ENCODE results near the gene ANKRD16. TPM values are rescaled to one million over a fixed set of nuclear protein-coding genes. Genes with fewer than 3 reads are reported as not detected.

The ANKRD16 gene
- total and polyA plus RNA-seq, 2 experiments from 2014 or later, result 6.4 to 16.1 TPM

DNA sequence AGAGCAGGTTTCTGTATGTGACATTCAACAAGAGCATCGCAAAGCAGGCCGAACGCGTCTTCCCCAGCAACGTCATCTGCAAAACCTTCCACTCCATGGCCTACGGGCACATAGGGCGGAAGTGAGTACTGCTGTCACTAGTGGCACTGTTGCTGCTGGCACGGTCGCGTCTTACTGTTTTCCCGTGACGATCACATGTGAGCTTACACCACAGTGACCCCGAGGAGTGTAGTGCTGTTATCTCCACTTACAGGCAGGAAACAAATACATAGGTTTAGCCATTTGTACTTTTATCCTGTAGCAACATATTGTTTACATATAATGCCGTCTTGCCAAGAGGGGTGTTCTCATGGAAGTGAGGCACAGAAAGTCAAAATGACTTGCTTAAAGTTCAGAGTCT, 25.8 kb upstream of the ANKRD16 start:
- Mint-ChIP-seq H3K4me3 (no peak overlapping the region), H3K27me3 (ENCODE audit: insufficient read depth, low read depth, poor library complexity) (peaks cover 4% of the 10 kb centered on the region), H3K4me1 (no peaks in the 10 kb centered on the region), H3K27ac (no peak overlapping the region), H3K9me3 (no peaks in the 10 kb centered on the region), H3K36me3 (ENCODE audit: low read depth) (peaks cover 79% of the 10 kb centered on the region)
- Histone ChIP-seq H3F3A (replicated peaks; ENCODE audit: low read depth) (no peaks in the 10 kb centered on the region), H3K27me3 (ENCODE audit: insufficient read depth) (no peaks in the 10 kb centered on the region), H3K27ac (ENCODE audit: low read depth) (no peak overlapping the region), H3K4me3 (no peak overlapping the region), H4K20me1 (replicated peaks; ENCODE audit: insufficient read depth) (peaks cover 8% of the 10 kb centered on the region; the same call in 1 of the 2 replicates), H3K36me3 (ENCODE audit: insufficient read depth) (peaks cover 53% of the 10 kb centered on the region), H3K4me2 (no peak overlapping the region), H3K4me1 (ENCODE audit: insufficient read depth) (no peaks in the 10 kb centered on the region), H3K9me2 (ENCODE audit: insufficient read depth) (no peaks in the 10 kb centered on the region), H3K79me2 (replicated peaks; ENCODE audit: insufficient read depth) (no peaks in the 10 kb centered on the region), H2AFZ (no peak overlapping the region)
- DNase-seq (ENCODE audit: low spot score) (no peak), ATAC-seq (no peak)
- TF ChIP-seq ZNF331 (CRISPR knock-in tag; IDR thresholded peaks at IDR 0.05; ENCODE audit: low read depth) (no peak), CREB1 (CRISPR knock-in tag; IDR thresholded peaks at IDR 0.05; ENCODE audit: low read depth) (no peak), POLR2AphosphoS5 (IDR thresholded peaks at IDR 0.05; ENCODE audit: low read depth) (no peak), EZH2phosphoT487 (IDR thresholded peaks at IDR 0.05; ENCODE audit: unreplicated experiment) (no peak), EZH2 (IDR thresholded peaks at IDR 0.05; ENCODE audit: low read depth, unreplicated experiment) (no peak), REST (IDR thresholded peaks at IDR 0.05; ENCODE audit: unreplicated experiment) (no peak), JUNB (IDR thresholded peaks at IDR 0.05; ENCODE audit: unreplicated experiment) (no peak), NANOG (IDR thresholded peaks at IDR 0.05; ENCODE audit: borderline replicate concordance) (no peak), STAT1 (IDR thresholded peaks at IDR 0.05; ENCODE audit: unreplicated experiment) (no peak), ZNF114 (CRISPR knock-in tag; IDR thresholded peaks at IDR 0.05) (no peak)
- TF ChIP-seq, protein P1, sequence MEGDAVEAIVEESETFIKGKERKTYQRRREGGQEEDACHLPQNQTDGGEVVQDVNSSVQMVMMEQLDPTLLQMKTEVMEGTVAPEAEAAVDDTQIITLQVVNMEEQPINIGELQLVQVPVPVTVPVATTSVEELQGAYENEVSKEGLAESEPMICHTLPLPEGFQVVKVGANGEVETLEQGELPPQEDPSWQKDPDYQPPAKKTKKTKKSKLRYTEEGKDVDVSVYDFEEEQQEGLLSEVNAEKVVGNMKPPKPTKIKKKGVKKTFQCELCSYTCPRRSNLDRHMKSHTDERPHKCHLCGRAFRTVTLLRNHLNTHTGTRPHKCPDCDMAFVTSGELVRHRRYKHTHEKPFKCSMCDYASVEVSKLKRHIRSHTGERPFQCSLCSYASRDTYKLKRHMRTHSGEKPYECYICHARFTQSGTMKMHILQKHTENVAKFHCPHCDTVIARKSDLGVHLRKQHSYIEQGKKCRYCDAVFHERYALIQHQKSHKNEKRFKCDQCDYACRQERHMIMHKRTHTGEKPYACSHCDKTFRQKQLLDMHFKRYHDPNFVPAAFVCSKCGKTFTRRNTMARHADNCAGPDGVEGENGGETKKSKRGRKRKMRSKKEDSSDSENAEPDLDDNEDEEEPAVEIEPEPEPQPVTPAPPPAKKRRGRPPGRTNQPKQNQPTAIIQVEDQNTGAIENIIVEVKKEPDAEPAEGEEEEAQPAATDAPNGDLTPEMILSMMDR (conservative IDR thresholded peaks at IDR 0.05; ENCODE audit: low read depth in 2 of 2), result no peak
- TF ChIP-seq, protein P2, sequence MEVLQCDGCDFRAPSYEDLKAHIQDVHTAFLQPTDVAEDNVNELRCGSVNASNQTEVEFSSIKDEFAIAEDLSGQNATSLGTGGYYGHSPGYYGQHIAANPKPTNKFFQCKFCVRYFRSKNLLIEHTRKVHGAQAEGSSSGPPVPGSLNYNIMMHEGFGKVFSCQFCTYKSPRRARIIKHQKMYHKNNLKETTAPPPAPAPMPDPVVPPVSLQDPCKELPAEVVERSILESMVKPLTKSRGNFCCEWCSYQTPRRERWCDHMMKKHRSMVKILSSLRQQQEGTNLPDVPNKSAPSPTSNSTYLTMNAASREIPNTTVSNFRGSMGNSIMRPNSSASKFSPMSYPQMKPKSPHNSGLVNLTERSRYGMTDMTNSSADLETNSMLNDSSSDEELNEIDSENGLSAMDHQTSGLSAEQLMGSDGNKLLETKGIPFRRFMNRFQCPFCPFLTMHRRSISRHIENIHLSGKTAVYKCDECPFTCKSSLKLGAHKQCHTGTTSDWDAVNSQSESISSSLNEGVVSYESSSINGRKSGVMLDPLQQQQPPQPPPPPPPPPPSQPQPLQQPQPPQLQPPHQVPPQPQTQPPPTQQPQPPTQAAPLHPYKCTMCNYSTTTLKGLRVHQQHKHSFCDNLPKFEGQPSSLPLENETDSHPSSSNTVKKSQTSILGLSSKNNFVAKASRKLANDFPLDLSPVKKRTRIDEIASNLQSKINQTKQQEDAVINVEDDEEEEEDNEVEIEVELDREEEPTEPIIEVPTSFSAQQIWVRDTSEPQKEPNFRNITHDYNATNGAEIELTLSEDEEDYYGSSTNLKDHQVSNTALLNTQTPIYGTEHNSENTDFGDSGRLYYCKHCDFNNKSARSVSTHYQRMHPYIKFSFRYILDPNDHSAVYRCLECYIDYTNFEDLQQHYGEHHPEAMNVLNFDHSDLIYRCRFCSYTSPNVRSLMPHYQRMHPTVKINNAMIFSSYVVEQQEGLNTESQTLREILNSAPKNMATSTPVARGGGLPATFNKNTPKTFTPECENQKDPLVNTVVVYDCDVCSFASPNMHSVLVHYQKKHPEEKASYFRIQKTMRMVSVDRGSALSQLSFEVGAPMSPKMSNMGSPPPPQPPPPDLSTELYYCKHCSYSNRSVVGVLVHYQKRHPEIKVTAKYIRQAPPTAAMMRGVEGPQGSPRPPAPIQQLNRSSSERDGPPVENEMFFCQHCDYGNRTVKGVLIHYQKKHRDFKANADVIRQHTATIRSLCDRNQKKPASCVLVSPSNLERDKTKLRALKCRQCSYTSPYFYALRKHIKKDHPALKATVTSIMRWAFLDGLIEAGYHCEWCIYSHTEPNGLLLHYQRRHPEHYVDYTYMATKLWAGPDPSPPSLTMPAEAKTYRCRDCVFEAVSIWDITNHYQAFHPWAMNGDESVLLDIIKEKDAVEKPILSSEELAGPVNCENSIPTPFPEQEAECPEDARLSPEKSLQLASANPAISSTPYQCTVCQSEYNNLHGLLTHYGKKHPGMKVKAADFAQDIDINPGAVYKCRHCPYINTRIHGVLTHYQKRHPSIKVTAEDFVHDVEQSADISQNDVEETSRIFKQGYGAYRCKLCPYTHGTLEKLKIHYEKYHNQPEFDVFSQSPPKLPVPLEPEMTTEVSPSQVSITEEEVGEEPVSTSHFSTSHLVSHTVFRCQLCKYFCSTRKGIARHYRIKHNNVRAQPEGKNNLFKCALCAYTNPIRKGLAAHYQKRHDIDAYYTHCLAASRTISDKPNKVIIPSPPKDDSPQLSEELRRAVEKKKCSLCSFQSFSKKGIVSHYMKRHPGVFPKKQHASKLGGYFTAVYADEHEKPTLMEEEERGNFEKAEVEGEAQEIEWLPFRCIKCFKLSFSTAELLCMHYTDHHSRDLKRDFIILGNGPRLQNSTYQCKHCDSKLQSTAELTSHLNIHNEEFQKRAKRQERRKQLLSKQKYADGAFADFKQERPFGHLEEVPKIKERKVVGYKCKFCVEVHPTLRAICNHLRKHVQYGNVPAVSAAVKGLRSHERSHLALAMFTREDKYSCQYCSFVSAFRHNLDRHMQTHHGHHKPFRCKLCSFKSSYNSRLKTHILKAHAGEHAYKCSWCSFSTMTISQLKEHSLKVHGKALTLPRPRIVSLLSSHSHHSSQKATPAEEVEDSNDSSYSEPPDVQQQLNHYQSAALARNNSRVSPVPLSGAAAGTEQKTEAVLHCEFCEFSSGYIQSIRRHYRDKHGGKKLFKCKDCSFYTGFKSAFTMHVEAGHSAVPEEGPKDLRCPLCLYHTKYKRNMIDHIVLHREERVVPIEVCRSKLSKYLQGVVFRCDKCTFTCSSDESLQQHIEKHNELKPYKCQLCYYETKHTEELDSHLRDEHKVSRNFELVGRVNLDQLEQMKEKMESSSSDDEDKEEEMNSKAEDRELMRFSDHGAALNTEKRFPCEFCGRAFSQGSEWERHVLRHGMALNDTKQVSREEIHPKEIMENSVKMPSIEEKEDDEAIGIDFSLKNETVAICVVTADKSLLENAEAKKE (CRISPR knock-in tag; IDR thresholded peaks at IDR 0.05), result no peak
- TF ChIP-seq, protein P3, sequence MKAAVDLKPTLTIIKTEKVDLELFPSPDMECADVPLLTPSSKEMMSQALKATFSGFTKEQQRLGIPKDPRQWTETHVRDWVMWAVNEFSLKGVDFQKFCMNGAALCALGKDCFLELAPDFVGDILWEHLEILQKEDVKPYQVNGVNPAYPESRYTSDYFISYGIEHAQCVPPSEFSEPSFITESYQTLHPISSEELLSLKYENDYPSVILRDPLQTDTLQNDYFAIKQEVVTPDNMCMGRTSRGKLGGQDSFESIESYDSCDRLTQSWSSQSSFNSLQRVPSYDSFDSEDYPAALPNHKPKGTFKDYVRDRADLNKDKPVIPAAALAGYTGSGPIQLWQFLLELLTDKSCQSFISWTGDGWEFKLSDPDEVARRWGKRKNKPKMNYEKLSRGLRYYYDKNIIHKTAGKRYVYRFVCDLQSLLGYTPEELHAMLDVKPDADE (IDR thresholded peaks at IDR 0.05), result no peak

Data from GM23338 (cell line).